Omental fat pad (tissue), 4 donors: Measurements from ENCODE around the gene ARHGAP26. TPM values are rescaled to one million over a fixed set of nuclear protein-coding genes. Genes with fewer than 3 reads are reported as not detected.
A peak's percentile ranks its signal among the peaks of the same experiment; 100 is the strongest.

Experiments used
- ATAC-seq: fragments of 150-250 bp; one replicate; pipeline ENCODE4 v1.9.1; 2016; ENCODE audit warnings: mild to moderate bottlenecking, moderate library complexity; ENCODE audit not compliant: low FRiP score
- DNase-seq: peaks from one replicate; pipeline ENCODE4 v3.0.0-alpha.2; 2019; ENCODE audit warnings: low spot score
- total RNA-seq, 4 donors: library from RNA; depleted of rRNA; stranded (reverse); fragments of >200 nt; gene quantifications; one replicate each; pipeline ENCODE4 v1.1.0, GENCODE V29; 2016
- TF ChIP-seq, protein P1 (sequence below), 3 donors: fragments of 450-650 bp; IDR thresholded peaks; one replicate each; pipeline ENCODE4 v1.5.1; 2016 to 2017; ENCODE audit warnings: antibody characterized with exemption in 3 of 3, mild to moderate bottlenecking in 3 of 3, moderate library complexity in 2 of 3

ARHGAP26 gene
- total RNA-seq, 4 donors from 2014 or later = 40.4 to 134 (median 63.6) TPM

DNA sequence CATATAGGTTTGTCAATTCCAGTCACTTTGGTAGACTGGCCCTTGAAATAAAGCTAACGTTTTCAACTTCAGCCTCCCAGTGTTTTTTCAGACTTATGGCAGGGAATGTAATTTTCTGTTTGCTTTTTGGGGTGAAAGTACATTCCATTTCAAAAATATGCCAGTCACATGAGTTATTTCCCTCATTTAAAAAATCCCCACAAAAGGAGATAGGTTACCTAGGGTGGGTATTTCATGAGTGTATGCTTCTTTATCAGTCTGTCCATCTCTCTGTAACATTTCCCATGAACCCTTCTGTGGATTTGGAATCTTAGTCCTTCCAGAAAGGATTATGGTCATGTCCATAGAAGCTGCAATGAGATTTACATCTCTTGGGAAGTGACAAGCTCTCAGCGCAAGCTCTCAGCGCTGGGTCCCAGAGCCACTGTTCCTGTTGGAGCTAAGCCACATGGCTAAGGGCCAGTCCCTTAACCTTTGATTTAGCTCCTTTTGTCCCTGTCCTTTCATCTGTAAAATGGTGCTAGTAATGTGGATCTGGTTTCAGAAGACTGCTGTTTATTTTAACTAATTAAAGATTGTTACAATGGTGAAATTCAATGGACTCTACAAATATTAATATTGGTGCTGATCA is 338.4 kb downstream of the ARHGAP26 start:
- DNase-seq = no peak
- no peak for ATAC-seq
- TF ChIP-seq, protein P1, sequence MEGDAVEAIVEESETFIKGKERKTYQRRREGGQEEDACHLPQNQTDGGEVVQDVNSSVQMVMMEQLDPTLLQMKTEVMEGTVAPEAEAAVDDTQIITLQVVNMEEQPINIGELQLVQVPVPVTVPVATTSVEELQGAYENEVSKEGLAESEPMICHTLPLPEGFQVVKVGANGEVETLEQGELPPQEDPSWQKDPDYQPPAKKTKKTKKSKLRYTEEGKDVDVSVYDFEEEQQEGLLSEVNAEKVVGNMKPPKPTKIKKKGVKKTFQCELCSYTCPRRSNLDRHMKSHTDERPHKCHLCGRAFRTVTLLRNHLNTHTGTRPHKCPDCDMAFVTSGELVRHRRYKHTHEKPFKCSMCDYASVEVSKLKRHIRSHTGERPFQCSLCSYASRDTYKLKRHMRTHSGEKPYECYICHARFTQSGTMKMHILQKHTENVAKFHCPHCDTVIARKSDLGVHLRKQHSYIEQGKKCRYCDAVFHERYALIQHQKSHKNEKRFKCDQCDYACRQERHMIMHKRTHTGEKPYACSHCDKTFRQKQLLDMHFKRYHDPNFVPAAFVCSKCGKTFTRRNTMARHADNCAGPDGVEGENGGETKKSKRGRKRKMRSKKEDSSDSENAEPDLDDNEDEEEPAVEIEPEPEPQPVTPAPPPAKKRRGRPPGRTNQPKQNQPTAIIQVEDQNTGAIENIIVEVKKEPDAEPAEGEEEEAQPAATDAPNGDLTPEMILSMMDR (IDR thresholded peaks at IDR 0.05) = no peak

DNA sequence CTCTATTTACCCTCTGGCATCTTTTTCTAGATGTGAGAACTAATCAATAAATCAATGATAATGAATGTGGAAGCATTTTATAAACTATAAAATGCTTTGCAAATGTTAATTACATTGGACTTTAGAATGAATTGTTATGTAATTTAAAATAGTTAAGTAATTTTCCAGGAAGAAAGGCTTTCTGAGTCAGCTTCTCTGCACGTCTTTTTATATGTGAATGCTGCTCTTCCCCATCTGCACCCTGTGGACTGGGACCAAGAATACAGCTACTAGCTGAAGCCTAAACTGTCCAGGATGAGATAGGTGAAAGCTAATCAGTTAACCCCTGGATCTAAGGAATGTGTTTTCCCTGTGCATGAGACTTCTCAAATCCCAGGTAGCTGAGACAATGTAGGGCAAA is 340.4 kb downstream of the ARHGAP26 start:
- DNase-seq (no peak), ATAC-seq (peak; percentile 29)
- TF ChIP-seq, protein P1 (IDR thresholded peaks at IDR 0.05) = no peak

DNA sequence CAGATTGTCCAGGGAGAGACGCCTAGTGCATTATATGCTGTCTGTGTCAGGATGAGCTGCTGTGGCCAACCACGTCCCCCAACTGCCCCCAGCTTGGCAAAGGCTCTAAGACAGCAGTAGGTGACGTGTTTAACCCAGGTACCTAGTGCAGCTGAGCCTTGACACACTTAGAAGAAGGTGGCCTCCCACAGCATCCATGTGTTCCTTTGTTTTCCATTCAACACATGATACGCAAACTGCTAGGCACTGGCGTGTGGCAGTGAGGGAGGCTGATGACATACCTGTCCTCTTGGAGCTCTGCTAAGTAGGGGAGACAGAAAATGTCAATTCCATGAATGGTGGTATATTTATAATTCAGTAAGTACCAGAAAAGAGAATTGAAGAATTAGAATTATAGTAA is 341.6 kb downstream of the ARHGAP26 start:
- DNase-seq (no peak), ATAC-seq (no peak)
- TF ChIP-seq, protein P1 (IDR thresholded peaks at IDR 0.05) = no peak

DNA sequence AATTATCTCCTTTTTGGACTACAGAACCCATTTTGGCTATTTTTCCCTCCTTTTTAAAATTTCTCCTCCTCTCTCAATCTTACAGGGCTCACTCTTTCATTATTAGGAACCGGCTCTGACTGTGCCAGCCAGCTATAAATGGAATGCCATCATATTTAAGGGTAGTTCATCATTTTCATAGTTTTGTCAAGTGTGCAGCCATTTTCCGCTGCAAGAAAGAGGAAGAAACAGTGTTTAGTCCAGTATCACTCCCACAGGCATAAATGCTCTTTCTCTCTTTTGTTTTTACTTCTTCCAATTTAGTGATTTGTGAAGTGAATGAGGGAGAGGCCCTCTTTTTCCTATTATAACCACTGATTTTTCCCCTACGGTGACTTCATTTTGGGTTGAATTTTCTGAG is 343.3 kb downstream of the ARHGAP26 start:
- TF ChIP-seq, protein P1 (IDR thresholded peaks at IDR 0.05) = no peak
- no peak for DNase-seq

DNA sequence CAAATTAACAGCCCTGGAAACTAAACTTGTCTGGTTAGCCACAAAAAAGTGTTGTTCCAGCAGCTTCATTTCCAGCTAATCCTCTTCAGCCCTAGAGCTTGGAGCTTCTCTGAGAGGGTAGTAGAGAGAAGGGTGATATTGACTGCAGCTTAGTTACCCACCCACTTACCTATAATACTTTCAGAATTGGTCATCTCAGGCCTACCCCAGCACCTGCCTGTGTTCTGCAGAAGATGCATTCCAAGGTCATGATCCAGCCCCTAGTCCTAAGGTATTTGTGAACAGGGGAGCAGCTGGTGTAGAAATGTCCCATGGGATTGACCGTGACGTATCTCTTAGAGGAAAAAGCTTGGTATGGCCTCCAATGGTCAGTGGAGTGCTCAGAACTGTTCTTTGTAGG is 344.3 kb downstream of the ARHGAP26 start:
- no peak for ATAC-seq
- no peak for DNase-seq
- TF ChIP-seq, protein P1 (IDR thresholded peaks at IDR 0.05) = no peak

More for the DNA sequence above, 343.3 kb downstream of the ARHGAP26 start:
- no peak for ATAC-seq

DNA sequence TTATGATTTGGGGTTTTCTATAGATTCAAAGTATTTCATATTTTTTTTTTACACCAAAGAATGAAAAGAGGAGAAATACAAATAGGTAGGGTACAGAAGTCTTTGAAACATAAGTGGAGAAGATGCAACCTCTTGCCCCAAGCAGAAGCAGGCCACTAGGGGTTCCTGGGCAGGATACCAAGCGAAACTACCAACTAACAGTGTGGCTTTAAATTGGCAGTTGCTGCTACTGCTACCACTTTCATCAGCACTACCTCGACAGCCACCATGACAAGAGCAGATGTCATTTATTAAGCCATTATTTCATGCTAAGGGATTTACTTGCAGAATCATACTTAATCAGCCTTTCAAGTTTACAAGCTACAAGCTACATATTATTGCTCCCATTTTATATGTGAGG is 345.2 kb downstream of the ARHGAP26 start:
- DNase-seq (no peak), ATAC-seq (no peak)
- TF ChIP-seq, protein P1 (IDR thresholded peaks at IDR 0.05) = no peak

DNA sequence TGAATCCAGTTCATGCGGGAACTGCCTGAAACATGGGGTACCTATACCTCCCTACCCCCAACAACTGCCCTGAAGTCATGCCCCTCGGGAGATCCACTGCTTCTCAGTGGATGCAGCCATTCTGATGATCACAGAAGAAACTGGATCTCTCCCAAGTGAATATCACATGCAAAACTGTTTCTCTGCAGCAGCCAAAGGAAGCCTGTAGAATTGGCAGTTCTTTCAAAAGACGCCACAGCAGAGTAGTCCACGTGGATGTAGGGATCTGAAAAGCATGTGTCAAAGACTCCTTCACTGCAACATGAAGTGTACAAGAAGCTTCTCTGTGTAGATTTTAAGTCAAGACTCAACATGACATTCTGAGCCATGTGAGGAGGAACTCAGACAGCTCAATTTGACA is 346.6 kb downstream of the ARHGAP26 start:
- DNase-seq (no peak), ATAC-seq (no peak)
- TF ChIP-seq, protein P1 (IDR thresholded peaks at IDR 0.05) = no peak
